Motor neuron (in vitro differentiated cells): Measurements from ENCODE around the gene PLCL1. TPM values are rescaled to one million over a fixed set of nuclear protein-coding genes. Genes with fewer than 3 reads are reported as not detected.

Source experiments
- ATAC-seq, 8 experiments: fragments of 200-7000 bp; cut with Tn5 transposase; replicated peaks in 6 of 8; 2 replicates each; pipeline ENCODE4 v1.8.0; 2021; ENCODE audit warnings: mild to moderate bottlenecking in 8 of 8, moderate library complexity in 8 of 8
- H3K27ac ChIP-seq, 2 donors: fragments of 250-450 bp; sonication (Bioruptor Pico); 2 replicates each; pipeline ENCODE4 v1.9.0; 2021; ENCODE audit warnings: antibody characterized with exemption in 2 of 2, mild to moderate bottlenecking in 2 of 2, moderate library complexity in 1 of 2
- H3K4me1 ChIP-seq, 2 donors: fragments of 250-450 bp; sonication (Bioruptor Pico); replicated peaks in 1 of 2; 2 replicates each; pipeline ENCODE4 v1.6.1; 2021; ENCODE audit warnings: antibody characterized with exemption in 2 of 2, mild to moderate bottlenecking in 2 of 2, moderate library complexity in 1 of 2
- H3K4me3 ChIP-seq, 5 donors: fragments of 250-450 bp; sonication (Bioruptor Pico); 2 replicates each; pipeline ENCODE4 v1.9.0; 2021; ENCODE audit warnings: antibody characterized with exemption in 5 of 5, mild to moderate bottlenecking in 5 of 5, moderate library complexity in 4 of 5
- WGBS, 10 experiments: fragments of 450-650 bp; shearing (Covaris generic); methylation state at CpG; one replicate each; pipeline ENCODE4 v1.0.0; 2022; 5-methylcytosine and 5-hydroxymethylcytosine counted together
- in situ Hi-C, 9 experiments: fragments of 400-800 bp; cut with MboI; loops; one replicate each; pipeline ENCODE4 v1.15.0; 2021; ENCODE audit warnings: low sequenced_read_pairs in 9 of 9, low pct_unique_long_range_greater_than_20kb in 2 of 9; ENCODE audit not compliant: unreplicated experiment in 9 of 9
- total RNA-seq, 8 experiments: library from RNA; unstranded; fragments of 300-600 nt; gene quantifications; 2 replicates each; pipeline versions ENCODE4 v1.2.3 to v1.2.4, GENCODE V29; 2022

The PLCL1 gene
- total RNA-seq, 8 experiments from 2014 or later, result 7.0 to 16.8 (median 10.1) TPM

- Histone ChIP-seq H3K4me1 (peaks cover 9 to 27% of the 10 kb centered on the region in 2 donors), H3K27ac (peak overlapping the region in 1 of 2 donors; percentile 1), H3K4me3 (no peak overlapping the region)
- in situ Hi-C loops, result no loop called here
- peak in 5 of 8 experiments; percentile 38 to 56 (median 48) for ATAC-seq
- 72 to 100% (median 83%) methylated on average over 1 to 3 of the region's 3 CpGs; no CpG with 5 or more reads in 3 of the 10 experiments for WGBS, 10 experiments
Measured at GRCh38 chr2:197867624-197868023, 63.2 kb downstream of the PLCL1 start.

DNA sequence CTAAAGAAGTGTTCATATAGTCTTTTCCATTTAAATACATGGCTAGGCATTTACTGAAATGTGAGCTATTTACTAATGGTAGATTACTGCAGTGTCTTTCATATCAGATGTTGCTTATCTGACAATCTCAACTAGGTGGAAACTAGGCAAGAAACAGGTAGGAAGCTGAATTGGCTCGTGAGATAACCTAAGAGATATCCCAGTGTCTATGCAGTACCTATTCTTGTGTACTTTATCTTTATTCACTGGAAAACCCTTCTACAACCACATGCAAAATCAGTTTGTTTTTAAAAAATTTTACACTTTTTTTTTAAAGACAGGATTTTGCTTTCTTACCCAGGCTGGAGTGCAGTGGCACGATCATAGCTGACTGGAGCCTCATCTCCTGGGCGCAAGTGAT, 63.8 kb downstream of the PLCL1 start:
- 67 to 100% (median 100%) methylated on average over 1 to 3 of the region's 3 CpGs; no CpG with 5 or more reads in 1 of the 10 experiments for WGBS, 10 experiments
- H3K27ac ChIP-seq, result no peak overlapping the region
- in situ Hi-C loops, result no loop called here

DNA sequence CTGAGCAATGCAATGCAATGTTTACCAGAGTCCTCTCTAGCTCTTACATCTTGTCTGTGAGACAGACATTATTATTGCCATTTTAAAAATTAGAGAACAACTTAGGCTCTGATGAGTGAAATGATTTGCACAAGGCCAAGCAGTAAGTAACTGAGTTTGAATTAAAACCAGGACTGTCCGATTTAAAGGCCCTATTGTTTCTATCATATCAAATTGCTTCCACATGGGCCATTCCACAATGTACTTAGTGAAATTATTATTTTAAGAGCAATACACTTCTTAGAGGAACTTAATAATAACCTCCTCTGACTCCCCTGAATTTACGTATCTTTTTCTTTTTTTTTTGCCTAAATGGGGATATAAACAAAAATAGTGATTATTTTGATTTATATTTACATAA, 64.6 kb downstream of the PLCL1 start:
- peaks cover 17 to 36% of the 10 kb centered on the region in 2 donors for H3K4me1 ChIP-seq
- ATAC-seq, result no peak
- 39 to 100% (median 82%) methylated on average over 2 of the region's 2 CpGs; no CpG with 5 or more reads in 2 of the 10 experiments for WGBS, 10 experiments
- no peak overlapping the region for H3K27ac ChIP-seq
- H3K4me3 ChIP-seq, result no peak overlapping the region
- in situ Hi-C loops, result no loop called here

More for the DNA sequence above, 63.8 kb downstream of the PLCL1 start:
- Histone ChIP-seq H3K4me1 (peaks cover 10 to 29% of the 10 kb centered on the region in 2 donors), H3K4me3 (no peak overlapping the region)
- ATAC-seq, result no peak

DNA sequence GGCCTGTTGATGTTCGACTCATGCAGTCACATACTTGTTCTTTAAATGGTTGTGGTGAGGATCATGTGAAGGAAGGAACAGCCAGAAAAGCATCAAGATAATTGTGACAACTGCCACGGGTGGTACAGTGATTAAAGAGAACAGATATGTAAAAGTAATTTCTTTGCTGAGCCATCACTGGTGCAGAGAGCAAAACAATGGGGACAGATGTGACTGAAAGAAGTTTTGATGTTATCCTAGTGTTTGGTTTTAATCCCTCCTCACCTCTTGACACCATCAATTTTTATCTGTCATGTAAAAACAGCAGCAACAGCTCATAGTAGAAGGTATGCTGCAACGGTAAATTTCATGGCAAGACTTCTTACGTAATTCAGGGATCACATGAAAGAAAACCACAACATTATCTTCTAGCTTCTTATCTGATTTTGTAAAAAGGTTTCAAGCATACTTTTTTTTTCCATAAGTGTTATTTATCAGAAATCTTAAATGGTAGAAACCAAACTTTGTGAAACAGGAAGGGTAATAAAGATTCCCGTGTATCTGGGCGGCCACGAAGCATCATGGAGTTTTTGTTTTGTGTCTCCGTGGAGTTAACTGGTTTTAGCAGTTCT, 65.2 kb downstream of the PLCL1 start:
- no peak overlapping the region for H3K4me3 ChIP-seq
- WGBS, 10 experiments, result 35 to 100% (median 82%) methylated on average over 2 to 8 of the region's 8 CpGs; no CpG with 5 or more reads in 1 of the 10 experiments
- H3K4me1 ChIP-seq, result peaks cover 17 to 36% of the 10 kb centered on the region in 2 donors
- ATAC-seq, result no peak
- in situ Hi-C loops, result no loop called here
- H3K27ac ChIP-seq, result no peak overlapping the region

GRCh38 chr2:197870137-197870536, 65.7 kb downstream of the PLCL1 start:
- no peak overlapping the region for H3K27ac ChIP-seq
- in situ Hi-C loops, result no loop called here
- 93% methylated on average over 2 of the region's 2 CpGs; no CpG with 5 or more reads in 9 of the 10 experiments for WGBS, 10 experiments

GRCh38 chr2:197871780-197872456, 67.5 kb downstream of the PLCL1 start:
- ATAC-seq, result peak in 1 of 8 experiments; percentile 67
- Histone ChIP-seq H3K4me3 (no peak overlapping the region), H3K4me1 (peaks cover 17 to 28% of the 10 kb centered on the region in 2 donors), H3K27ac (no peak overlapping the region)
- 31 to 87% (median 55%) methylated on average over 1 to 2 of the region's 3 CpGs; no CpG with 5 or more reads in 2 of the 10 experiments for WGBS, 10 experiments
- in situ Hi-C loops, result no loop called here

More at GRCh38 chr2:197870137-197870536, 65.7 kb downstream of the PLCL1 start:
- no peak for ATAC-seq
- Histone ChIP-seq H3K4me1 (peaks cover 17 to 36% of the 10 kb centered on the region in 2 donors), H3K4me3 (no peak overlapping the region)

DNA sequence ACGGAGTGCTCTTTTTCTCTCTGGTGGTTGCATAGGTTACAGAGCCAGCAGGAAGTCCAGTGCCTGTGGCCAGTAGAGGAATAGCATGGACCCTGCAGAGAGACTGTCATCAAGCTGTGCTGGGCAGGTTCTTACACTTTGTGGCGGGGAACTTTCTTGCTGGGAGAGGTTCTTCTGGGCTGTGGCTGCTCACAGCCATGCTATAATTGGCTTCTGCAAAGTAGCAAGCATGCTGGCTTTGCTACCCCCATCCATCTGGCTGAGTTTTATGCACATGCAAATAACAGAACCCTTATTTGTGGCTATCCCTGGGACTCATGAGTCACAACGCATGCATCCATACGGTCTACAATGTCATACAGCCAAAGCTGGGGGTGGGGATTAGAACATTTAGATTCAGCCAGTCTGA, 68.9 kb downstream of the PLCL1 start:
- Histone ChIP-seq H3K4me3 (no peak overlapping the region), H3K27ac (peak overlapping the region in 1 of 2 donors; percentile 12), H3K4me1 (peaks cover 12 to 14% of the 10 kb centered on the region in 2 donors)
- ATAC-seq, result peak; percentile 65 to 98 (median 95)
- in situ Hi-C loops, result no loop called here
- WGBS, 10 experiments, result 0 to 58% (median 27%) methylated on average over 2 to 4 of the region's 4 CpGs; no CpG with 5 or more reads in 2 of the 10 experiments

DNA sequence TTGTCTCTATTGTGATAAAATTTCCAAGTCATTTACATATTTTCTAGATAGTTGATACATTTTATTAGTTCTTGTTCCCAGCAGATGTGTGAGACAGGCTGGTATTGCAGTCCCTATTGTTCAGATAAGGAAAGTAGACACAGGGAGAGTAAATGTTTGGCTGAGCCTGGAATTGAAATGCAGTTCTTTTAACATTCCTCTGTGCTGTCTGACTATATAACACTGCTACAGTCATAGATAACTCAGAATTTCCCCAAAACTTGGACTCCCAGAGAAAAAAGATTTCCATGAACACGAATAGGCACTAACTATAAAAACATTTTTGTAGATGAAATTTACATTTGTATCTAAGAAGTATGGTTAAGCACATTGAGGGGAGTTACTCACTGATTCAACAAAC, 71.4 kb downstream of the PLCL1 start:
- H3K4me1 ChIP-seq, result peaks cover 12 to 16% of the 10 kb centered on the region in 2 donors
- no peak overlapping the region for H3K27ac ChIP-seq
- ATAC-seq, result peak in 4 of 8 experiments; percentile 35 to 64 (median 44)
- no peak overlapping the region for H3K4me3 ChIP-seq
- in situ Hi-C loops, result no loop called here
- 0 to 60% (median 13%) methylated on average over 1 of the region's 1 CpG; no CpG with 5 or more reads in 3 of the 10 experiments for WGBS, 10 experiments

DNA sequence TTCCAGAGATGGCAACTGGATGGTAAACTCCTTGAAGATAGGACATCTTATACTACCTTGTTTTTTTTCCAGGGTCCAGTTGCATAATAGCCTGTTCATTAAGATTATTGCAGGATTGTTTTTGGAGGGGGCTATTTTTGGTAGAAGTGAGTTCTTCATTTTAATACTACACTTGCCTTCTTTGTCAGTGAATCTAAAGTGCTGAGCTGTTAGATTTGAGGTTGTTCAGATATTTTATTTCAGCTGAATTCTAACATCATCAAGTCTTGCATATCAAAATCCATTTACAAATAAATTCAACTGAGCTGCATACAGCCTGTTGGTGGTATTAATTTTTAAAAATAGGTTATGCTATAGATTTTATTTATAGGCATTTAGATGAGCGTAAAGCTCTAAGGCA, 72.1 kb downstream of the PLCL1 start:
- ATAC-seq, result no peak

DNA sequence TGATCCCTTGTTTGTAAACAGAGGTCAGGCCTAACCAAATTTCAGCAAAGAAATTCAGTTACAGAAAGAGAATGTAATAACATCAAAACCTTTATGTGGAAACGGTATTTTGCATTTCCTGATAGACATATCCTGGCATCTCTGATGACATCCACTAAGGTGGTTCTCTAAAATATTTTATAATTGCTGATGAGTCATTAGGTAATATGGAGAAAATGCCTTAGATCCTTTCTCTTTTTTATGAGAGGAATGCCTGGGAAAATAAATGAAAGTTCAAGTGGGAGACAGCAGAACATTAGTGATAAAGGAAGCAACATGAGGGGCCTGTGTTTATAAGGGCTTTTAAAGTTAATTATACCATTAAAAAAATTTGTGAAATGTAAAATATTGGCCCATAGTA, 72.6 kb downstream of the PLCL1 start:
- no peak for ATAC-seq
- in situ Hi-C loops, result no loop called here
- WGBS, 10 experiments, result 17 to 100% (median 71%) methylated on average over 1 of the region's 1 CpG; no CpG with 5 or more reads in 2 of the 10 experiments
- no peak overlapping the region for H3K4me3 ChIP-seq
- peaks cover 12 to 16% of the 10 kb centered on the region in 2 donors for H3K4me1 ChIP-seq
- H3K27ac ChIP-seq, result no peak overlapping the region

More for the DNA sequence above, 72.1 kb downstream of the PLCL1 start:
- Histone ChIP-seq H3K27ac (no peak overlapping the region), H3K4me3 (no peak overlapping the region), H3K4me1 (peaks cover 12 to 16% of the 10 kb centered on the region in 2 donors)
- 83 to 100% (median 100%) methylated on average over 1 of the region's 1 CpG; no CpG with 5 or more reads in 3 of the 10 experiments for WGBS, 10 experiments
- in situ Hi-C loops, result no loop called here

GRCh38 chr2:197878792-197879191, 74.4 kb downstream of the PLCL1 start:
- peak in 1 of 8 experiments; percentile 39 for ATAC-seq
- WGBS, 10 experiments, result 50 to 100% (median 85%) methylated on average over 1 of the region's 1 CpG; no CpG with 5 or more reads in 6 of the 10 experiments
- Histone ChIP-seq H3K4me1 (peaks cover 5 to 10% of the 10 kb centered on the region in 2 donors), H3K27ac (no peak overlapping the region), H3K4me3 (no peak overlapping the region)
- in situ Hi-C loops, result no loop called here

DNA sequence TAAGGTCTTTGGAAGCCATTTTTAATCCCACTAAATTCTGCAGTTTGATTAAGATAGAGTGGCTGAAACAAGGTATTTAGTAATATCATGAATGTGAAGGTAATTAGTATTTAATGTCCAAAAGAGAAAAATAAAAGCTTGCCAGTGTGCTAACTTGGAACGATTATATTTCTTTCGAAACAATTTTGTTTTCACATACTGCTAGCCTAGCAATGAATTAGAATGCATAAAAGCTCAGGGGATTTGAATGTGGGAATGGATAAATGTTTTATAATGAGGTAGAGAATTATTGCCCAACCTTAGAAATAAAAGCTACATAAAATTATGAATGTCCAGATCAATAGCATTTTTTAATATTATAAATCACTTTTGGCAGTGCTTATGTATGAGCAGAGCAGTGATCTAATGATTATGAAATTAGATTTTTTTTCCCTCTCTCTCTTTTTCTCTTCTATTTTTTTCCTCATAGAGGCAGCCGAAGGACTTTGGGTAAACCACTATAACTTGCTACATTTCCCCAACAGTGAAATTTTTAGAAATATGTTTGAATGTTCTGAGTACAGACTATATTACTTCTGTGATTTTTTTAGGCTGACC, 75.5 kb downstream of the PLCL1 start:
- 22 to 100% (median 90%) methylated on average over 1 to 3 of the region's 3 CpGs; no CpG with 5 or more reads in 1 of the 10 experiments for WGBS, 10 experiments
- peaks cover 4 to 7% of the 10 kb centered on the region in 2 donors for H3K4me1 ChIP-seq
- H3K27ac ChIP-seq, result no peak overlapping the region
- ATAC-seq, result peak in 1 of 8 experiments; percentile 35
- in situ Hi-C loops, result no loop called here
- H3K4me3 ChIP-seq, result no peak overlapping the region
